A549 treated with GW870086 at 1 μM for 4 hours (cell line): ENCODE data around the gene KPNB1. TPM values are rescaled to one million over a fixed set of nuclear protein-coding genes. Genes with fewer than 3 reads are reported as not detected.

Experiments
- total RNA-seq: library from RNA; stranded (reverse); fragments of 200-300 nt; extraction: Qiagen RNA extraction; gene quantifications from 5 replicates; pipeline ENCODE4 v1.2.3, GENCODE V29; 2022; ENCODE audit warnings: low read depth

KPNB1 gene
- total RNA-seq: 302 to 358 TPM (median 327 TPM) in 5 replicates

DNA sequence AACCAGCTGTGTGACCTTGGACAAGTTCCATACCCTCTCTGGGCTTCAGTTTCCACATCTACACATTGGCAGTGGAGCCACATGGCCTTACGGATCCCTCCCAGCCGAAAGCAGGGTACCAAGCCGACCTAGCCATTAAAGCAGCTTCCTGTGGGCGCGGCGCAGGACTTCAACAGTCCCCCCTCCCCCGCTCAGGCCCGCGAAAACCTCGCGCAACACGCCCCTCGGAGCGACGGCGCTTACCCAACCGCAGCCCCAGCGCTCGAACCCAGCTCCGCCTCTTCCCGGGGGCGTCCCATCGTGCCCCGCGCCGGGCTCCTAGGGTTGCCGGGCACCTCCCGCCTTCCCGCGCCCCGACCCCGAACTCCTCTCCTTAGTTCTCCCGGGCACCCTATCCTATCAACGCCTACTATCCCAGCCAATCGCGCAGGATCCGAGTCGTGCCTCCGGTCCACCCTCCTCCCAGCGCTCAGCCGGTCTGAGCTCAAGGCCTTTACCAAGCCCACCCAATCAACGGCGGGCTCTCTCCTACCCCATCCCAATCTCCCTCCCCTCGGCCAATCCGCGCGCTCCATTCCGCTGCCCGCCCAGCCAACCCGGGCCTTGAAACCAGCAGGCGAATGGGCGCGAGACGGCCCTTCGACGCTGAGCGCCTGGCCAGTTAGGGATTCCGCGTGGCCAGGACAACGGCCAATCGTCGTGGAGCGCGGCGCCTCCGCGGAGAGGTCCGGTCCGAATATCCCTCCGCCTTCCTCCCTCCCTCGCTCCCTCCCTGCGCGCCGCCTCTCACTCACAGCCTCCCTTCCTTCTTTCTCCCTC is at the start of gene KPNB1:
Gene KPNB1, plus strand, starts transcription at position 767 of the 819 bp plus-strand sequence. CDS start 326 bp downstream, outside the sequence.

DNA sequence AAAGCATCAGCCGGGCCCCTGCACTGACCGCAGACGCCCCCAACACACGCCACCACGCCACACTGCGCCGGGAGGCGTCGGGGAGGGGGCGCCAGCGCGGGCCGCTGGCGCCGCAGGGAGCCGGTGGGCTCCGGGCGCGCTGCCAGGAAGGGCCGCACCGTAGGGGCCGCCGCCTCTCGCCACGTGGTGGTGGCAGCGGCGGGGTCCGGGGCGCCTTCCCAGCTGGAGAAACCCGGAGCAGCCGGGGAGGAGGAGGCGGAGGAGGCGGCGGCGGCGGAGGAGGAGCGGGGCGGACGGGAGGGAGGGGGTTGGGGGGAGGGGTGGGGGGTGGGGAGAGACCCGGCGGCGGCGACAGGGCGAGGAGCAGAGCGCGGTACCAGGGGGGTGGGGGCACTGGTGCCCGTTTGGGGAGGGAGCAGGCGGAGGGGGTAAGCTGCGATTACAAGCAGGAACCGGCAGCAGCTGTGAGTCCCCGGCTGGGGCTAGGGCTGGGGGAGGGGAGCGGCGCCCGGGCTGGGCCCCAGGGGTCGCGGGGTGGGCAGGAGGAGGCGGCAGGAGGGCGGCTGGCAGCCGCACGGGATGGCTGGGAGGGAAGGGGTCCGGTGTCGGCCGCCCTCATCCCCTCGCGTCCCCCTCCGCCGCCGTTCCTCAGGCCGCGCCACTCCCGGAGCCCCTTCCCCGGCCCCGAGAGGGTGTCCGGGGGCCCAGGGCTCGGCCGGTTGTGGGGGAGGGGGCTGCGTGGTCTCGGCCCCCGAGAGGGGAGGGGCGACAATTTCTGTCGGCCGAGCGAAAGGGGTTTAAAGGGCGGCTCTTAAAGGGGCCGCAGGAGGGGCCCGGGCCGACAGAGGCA is 44.2 kb downstream of the KPNB1 start, which contains the start of gene TBKBP1:
Gene TBKBP1, plus strand, starts transcription at position 431 of the 850 bp plus-strand sequence. CDS start 1,952 bp downstream, outside the sequence.

DNA sequence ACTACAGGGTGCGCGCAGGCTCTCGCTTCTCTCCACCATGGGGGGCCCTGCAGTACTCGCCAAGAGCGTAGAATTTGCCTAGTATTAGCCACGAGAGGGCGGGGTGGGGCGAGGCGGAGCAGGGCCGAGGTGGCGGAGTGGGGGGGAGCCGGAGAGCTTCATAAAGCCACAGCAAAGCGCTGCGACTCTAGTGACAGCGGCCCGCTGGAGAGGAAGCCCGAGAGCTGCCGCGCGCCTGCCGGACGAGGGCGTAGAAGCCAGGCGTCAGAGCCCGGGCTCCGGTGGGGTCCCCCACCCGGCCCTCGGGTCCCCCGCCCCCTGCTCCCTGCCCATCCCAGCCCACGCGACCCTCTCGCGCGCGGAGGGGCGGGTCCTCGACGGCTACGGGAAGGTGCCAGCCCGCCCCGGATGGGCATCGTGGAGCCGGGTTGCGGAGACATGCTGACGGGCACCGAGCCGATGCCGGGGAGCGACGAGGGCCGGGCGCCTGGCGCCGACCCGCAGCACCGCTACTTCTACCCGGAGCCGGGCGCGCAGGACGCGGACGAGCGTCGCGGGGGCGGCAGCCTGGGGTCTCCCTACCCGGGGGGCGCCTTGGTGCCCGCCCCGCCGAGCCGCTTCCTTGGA is 83.4 kb downstream of the KPNB1 start, which contains the start of gene TBX21:
Gene TBX21, plus strand, starts transcription at position 190 of the 627 bp plus-strand sequence. Its CDS starts 219 bp downstream, at position 409.

Other genes starting within 250 kb of the KPNB1 start
- gene NPEPPS, start 118.8 kb upstream of the KPNB1 start, total RNA-seq: 53.6 to 70.0 TPM (median 60.8 TPM) in 5 replicates
- 5.1 to 6.1 TPM (median 5.4 TPM) in 5 replicates for gene TBKBP1, start 44.2 kb downstream of the KPNB1 start, total RNA-seq
- 0.06 to 0.19 TPM (median 0.10 TPM) in 5 replicates for gene TBX21, start 83.3 kb downstream of the KPNB1 start, total RNA-seq
- 11.2 to 18.1 TPM (median 16.4 TPM) in 5 replicates for gene OSBPL7, start 171.9 kb downstream of the KPNB1 start, total RNA-seq
- gene MRPL10, start 181.6 kb downstream of the KPNB1 start, total RNA-seq: 86.7 to 114 TPM (median 88.3 TPM) in 5 replicates
- gene LRRC46, start 181.8 kb downstream of the KPNB1 start, total RNA-seq: 2.6 to 4.3 TPM (median 3.0 TPM) in 5 replicates
- 31.4 to 41.3 TPM (median 39.2 TPM) in 5 replicates for gene SCRN2, start 191.4 kb downstream of the KPNB1 start, total RNA-seq
- gene SP6, start 201.2 kb downstream of the KPNB1 start, total RNA-seq: 3.4 to 4.4 TPM (median 4.1 TPM) in 5 replicates
- 16.1 to 19.0 TPM (median 17.7 TPM) in 5 replicates for gene SP2, start 246.3 kb downstream of the KPNB1 start, total RNA-seq